Thyroid gland (tissue), 4 donors: ENCODE measurements around the gene FBXL2. TPM values are rescaled to one million over a fixed set of nuclear protein-coding genes. Genes with fewer than 3 reads are reported as not detected.
A peak's percentile ranks its signal among the peaks of the same experiment; 100 is the strongest.

Experiments used
- DNase-seq, 2 donors: peaks; one replicate each; pipeline ENCODE4 v3.0.0-alpha.2; 2019
- H3K27ac ChIP-seq, 3 donors: fragments of 200-600 bp; sonication (generic); 1 replicate in 2 of 3; 2 replicates in 1 of 3; pipeline ENCODE4 v1.5.1; 2016 to 2019; ENCODE audit warnings: mild to moderate bottlenecking in 1 of 3, moderate library complexity in 1 of 3
- H3K27me3 ChIP-seq: fragments of 200-600 bp; sonication (generic); one replicate; pipeline ENCODE4 v1.5.1; 2019
- H3K36me3 ChIP-seq, 2 donors: fragments of 200-600 bp; sonication (generic); one replicate each; pipeline ENCODE4 v1.5.1; 2016 to 2019
- H3K4me1 ChIP-seq, 2 donors: fragments of 200-600 bp; sonication (generic); one replicate each; pipeline ENCODE4 v1.5.1; 2017 to 2019
- H3K4me3 ChIP-seq, 3 donors: fragments of 200-600 bp; sonication (generic); replicated peaks in 1 of 3; 1 replicate in 2 of 3; 2 replicates in 1 of 3; pipeline ENCODE4 v1.5.1; 2016; ENCODE audit warnings: mild to moderate bottlenecking in 1 of 3
- H3K9me3 ChIP-seq: fragments of 200-600 bp; sonication (generic); one replicate; pipeline ENCODE4 v1.5.1; 2017
- CTCF ChIP-seq, 6 experiments: fragments of 200-600 bp in 3 of 6; fragments of 450-650 bp in 3 of 6; sonication (generic) in 3 of 6; IDR thresholded peaks; one replicate each; pipeline ENCODE4 v1.5.1; 2016 to 2019; ENCODE audit warnings: antibody characterized with exemption in 6 of 6, mild to moderate bottlenecking in 2 of 6, inconsistent platforms in 1 of 6, moderate library complexity in 1 of 6
- POLR2A ChIP-seq, 2 donors: fragments of 450-650 bp; IDR thresholded peaks; one replicate each; pipeline ENCODE4 v1.6.1; 2017; ENCODE audit warnings: antibody characterized with exemption in 2 of 2, mild to moderate bottlenecking in 2 of 2, moderate library complexity in 1 of 2
- WGBS, 2 donors: methylation state at CpG; one replicate each; pipeline ENCODE4 v1.1.5; 2017; 5-methylcytosine and 5-hydroxymethylcytosine counted together
- intact Hi-C: fragments of 100-400 bp; cut with DNase I; formaldehyde crosslinking; loops from one replicate; pipeline ENCODE4 v1.15.1; 2023
- total RNA-seq, 4 donors: library from RNA; depleted of rRNA; stranded (reverse); fragments of >200 nt; gene quantifications; one replicate each; pipeline ENCODE4 v1.2.3, GENCODE V29; 2016

Gene FBXL2
- total RNA-seq, 4 donors from 2014 or later = 19.3 to 51.2 (median 27.0) TPM

DNA sequence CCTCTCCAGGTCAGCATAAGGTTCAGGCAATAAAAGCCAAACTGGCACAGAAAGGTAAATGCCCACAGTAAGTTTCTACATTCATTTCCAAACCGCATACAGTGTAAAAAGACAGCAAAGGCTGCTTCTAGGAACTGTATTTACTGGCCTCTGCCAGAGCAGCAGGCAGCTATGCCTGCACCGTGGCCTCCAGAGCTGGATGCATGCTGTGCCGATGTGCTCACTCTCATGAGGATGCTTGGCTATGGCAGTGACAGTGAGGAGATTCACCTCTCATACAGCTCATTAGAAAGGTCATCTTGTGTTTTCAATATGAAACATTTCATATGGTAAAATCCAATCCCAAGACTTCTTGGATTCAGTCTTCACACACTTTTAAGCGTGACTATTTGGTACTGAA is 112.7 kb downstream of the FBXL2 start:
- no peak overlapping the region for H3K4me3 ChIP-seq
- no peaks in the 10 kb centered on the region for H3K9me3 ChIP-seq
- intact Hi-C loops = no loop called here
- 96 to 99% methylated on average over 4 of the region's 4 CpGs for WGBS, 2 donors
- H3K27me3 ChIP-seq = no peaks in the 10 kb centered on the region
- DNase-seq = no peak
- H3K36me3 ChIP-seq = peaks cover 16 to 30% of the 10 kb centered on the region in 2 donors
- TF ChIP-seq CTCF (IDR thresholded peaks at IDR 0.05) (no peak), POLR2A (IDR thresholded peaks at IDR 0.05) (no peak)
- no peak overlapping the region for H3K27ac ChIP-seq
- H3K4me1 ChIP-seq = peaks cover 0 to 3% of the 10 kb centered on the region in 2 donors

GRCh38 chr3:33391255-33391995 is 114.2 kb downstream of the FBXL2 start:
- intact Hi-C loops = no loop called here
- Histone ChIP-seq H3K27ac (no peak overlapping the region), H3K4me1 (peaks cover 4 to 7% of the 10 kb centered on the region in 2 donors), H3K36me3 (peaks cover 4 to 24% of the 10 kb centered on the region in 2 donors), H3K9me3 (no peaks in the 10 kb centered on the region), H3K4me3 (no peak overlapping the region), H3K27me3 (no peaks in the 10 kb centered on the region)
- peak; percentile 8 to 26 for DNase-seq
- WGBS, 2 donors = 88 to 89% methylated on average over 8 of the region's 8 CpGs
- no peak for TF ChIP-seq POLR2A (IDR thresholded peaks at IDR 0.05)
- no peak for TF ChIP-seq CTCF (IDR thresholded peaks at IDR 0.05)

- WGBS, 2 donors = 91 to 96% methylated on average over 4 of the region's 4 CpGs
- Histone ChIP-seq H3K36me3 (peaks cover 4 to 24% of the 10 kb centered on the region in 2 donors), H3K9me3 (no peaks in the 10 kb centered on the region), H3K27ac (no peak overlapping the region), H3K27me3 (no peaks in the 10 kb centered on the region), H3K4me3 (no peak overlapping the region), H3K4me1 (peaks cover 4 to 7% of the 10 kb centered on the region in 2 donors)
- TF ChIP-seq CTCF (IDR thresholded peaks at IDR 0.05) (no peak), POLR2A (IDR thresholded peaks at IDR 0.05) (no peak)
- intact Hi-C loops = no loop called here
- no peak for DNase-seq
Measured at GRCh38 chr3:33392144-33392543, 114.9 kb downstream of the FBXL2 start.

- intact Hi-C loops = no loop called here
- no peaks in the 10 kb centered on the region for H3K9me3 ChIP-seq
- peaks cover 4 to 7% of the 10 kb centered on the region in 2 donors for H3K4me1 ChIP-seq
- no peak for DNase-seq
- TF ChIP-seq POLR2A (IDR thresholded peaks at IDR 0.05) (no peak), CTCF (IDR thresholded peaks at IDR 0.05) (no peak)
- H3K27me3 ChIP-seq = no peaks in the 10 kb centered on the region
- no peak overlapping the region for H3K4me3 ChIP-seq
- peaks cover 4 to 26% of the 10 kb centered on the region in 2 donors for H3K36me3 ChIP-seq
- no peak overlapping the region for H3K27ac ChIP-seq
- WGBS, 2 donors = 73 to 76% methylated on average over 4 of the region's 4 CpGs
Measured at GRCh38 chr3:33392703-33393125, 115.5 kb downstream of the FBXL2 start.

DNA sequence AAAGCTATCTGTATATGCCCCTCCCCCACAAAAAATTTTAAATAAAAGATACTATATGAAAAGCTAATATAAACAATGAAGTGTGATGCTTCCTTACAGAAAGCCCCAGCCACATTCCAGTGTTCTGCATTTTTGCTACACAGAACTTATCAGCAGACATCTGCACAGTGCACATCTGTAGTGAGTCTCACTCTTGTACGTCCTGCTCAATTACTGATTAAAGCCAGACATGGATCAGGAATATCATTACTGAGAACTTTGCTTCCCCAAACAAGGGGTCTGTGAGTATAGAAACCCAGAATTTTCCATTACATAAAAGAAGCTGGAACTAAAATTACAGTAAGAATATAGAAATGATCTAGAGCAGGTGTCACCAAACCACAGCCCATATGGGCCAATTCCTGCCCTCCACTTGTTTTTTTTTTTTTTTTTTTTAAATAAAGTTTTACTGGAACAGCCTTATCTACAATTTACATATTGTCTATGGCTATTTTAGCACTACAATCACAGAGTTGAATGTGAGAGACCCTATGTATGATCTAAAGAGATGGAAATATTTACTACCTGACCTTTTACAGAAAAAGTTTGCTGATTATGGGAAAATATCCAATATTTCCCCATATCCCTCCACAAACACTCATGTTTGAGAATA is 117.3 kb downstream of the FBXL2 start:
- intact Hi-C loops = no loop called here
- Histone ChIP-seq H3K27ac (peak overlapping the region in 1 of 3 donors; percentile 65), H3K36me3 (peaks cover 4 to 40% of the 10 kb centered on the region in 2 donors), H3K27me3 (no peaks in the 10 kb centered on the region), H3K4me1 (peaks cover 4 to 7% of the 10 kb centered on the region in 2 donors), H3K4me3 (no peak overlapping the region), H3K9me3 (no peaks in the 10 kb centered on the region)
- TF ChIP-seq POLR2A (IDR thresholded peaks at IDR 0.05) (no peak), CTCF (IDR thresholded peaks at IDR 0.05) (no peak)
- 92 to 100% methylated on average over 1 of the region's 1 CpG for WGBS, 2 donors
- no peak for DNase-seq
